ENCODE data around the gene STXBP1. TPM values are rescaled to one million over a fixed set of nuclear protein-coding genes. Genes with fewer than 3 reads are reported as not detected.
A peak's percentile ranks its signal among the peaks of the same experiment; 100 is the strongest.

Gene STXBP1
- total and polyA plus RNA-seq, 2 experiments from 2014 or later, result 48.6 to 50.4 TPM

DNA sequence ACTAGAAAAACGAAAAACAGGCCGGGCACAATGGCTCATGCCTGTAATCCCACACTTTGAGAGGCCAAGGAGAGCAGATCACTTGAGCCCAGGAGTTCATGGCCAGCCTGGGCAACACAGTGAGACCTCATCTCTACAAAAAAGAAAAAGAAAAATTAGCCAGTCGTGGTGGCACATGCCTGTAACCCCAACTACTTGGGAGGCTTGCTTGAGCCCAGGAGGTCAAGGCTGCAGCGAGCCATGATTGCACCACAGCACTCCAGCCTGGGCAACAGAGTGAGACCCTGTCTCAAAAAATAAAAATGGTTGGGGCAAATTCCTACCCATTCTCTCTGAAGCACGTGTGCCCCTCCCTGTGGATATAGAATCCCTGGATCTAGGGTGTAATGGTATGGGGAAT lies 86.3 kb downstream of the STXBP1 start:
- no peaks in the 10 kb centered on the region; the same call in 1 of the 3 replicates for H3K9me3 Mint-ChIP-seq
- H3K4me1 ChIP-seq (ENCODE audit: insufficient read depth), result no peaks in the 10 kb centered on the region
- no peaks in the 10 kb centered on the region for H3K36me3 Mint-ChIP-seq (ENCODE audit: low read depth)
- no peak overlapping the region for H3K27ac ChIP-seq (ENCODE audit: low read depth)
- no peak overlapping the region for H3K27ac Mint-ChIP-seq
- DNase-seq (ENCODE audit: low spot score) (no peak), ATAC-seq (no peak)
- no peaks in the 10 kb centered on the region for H3K9me2 ChIP-seq (ENCODE audit: insufficient read depth)
- TF ChIP-seq, protein P1, sequence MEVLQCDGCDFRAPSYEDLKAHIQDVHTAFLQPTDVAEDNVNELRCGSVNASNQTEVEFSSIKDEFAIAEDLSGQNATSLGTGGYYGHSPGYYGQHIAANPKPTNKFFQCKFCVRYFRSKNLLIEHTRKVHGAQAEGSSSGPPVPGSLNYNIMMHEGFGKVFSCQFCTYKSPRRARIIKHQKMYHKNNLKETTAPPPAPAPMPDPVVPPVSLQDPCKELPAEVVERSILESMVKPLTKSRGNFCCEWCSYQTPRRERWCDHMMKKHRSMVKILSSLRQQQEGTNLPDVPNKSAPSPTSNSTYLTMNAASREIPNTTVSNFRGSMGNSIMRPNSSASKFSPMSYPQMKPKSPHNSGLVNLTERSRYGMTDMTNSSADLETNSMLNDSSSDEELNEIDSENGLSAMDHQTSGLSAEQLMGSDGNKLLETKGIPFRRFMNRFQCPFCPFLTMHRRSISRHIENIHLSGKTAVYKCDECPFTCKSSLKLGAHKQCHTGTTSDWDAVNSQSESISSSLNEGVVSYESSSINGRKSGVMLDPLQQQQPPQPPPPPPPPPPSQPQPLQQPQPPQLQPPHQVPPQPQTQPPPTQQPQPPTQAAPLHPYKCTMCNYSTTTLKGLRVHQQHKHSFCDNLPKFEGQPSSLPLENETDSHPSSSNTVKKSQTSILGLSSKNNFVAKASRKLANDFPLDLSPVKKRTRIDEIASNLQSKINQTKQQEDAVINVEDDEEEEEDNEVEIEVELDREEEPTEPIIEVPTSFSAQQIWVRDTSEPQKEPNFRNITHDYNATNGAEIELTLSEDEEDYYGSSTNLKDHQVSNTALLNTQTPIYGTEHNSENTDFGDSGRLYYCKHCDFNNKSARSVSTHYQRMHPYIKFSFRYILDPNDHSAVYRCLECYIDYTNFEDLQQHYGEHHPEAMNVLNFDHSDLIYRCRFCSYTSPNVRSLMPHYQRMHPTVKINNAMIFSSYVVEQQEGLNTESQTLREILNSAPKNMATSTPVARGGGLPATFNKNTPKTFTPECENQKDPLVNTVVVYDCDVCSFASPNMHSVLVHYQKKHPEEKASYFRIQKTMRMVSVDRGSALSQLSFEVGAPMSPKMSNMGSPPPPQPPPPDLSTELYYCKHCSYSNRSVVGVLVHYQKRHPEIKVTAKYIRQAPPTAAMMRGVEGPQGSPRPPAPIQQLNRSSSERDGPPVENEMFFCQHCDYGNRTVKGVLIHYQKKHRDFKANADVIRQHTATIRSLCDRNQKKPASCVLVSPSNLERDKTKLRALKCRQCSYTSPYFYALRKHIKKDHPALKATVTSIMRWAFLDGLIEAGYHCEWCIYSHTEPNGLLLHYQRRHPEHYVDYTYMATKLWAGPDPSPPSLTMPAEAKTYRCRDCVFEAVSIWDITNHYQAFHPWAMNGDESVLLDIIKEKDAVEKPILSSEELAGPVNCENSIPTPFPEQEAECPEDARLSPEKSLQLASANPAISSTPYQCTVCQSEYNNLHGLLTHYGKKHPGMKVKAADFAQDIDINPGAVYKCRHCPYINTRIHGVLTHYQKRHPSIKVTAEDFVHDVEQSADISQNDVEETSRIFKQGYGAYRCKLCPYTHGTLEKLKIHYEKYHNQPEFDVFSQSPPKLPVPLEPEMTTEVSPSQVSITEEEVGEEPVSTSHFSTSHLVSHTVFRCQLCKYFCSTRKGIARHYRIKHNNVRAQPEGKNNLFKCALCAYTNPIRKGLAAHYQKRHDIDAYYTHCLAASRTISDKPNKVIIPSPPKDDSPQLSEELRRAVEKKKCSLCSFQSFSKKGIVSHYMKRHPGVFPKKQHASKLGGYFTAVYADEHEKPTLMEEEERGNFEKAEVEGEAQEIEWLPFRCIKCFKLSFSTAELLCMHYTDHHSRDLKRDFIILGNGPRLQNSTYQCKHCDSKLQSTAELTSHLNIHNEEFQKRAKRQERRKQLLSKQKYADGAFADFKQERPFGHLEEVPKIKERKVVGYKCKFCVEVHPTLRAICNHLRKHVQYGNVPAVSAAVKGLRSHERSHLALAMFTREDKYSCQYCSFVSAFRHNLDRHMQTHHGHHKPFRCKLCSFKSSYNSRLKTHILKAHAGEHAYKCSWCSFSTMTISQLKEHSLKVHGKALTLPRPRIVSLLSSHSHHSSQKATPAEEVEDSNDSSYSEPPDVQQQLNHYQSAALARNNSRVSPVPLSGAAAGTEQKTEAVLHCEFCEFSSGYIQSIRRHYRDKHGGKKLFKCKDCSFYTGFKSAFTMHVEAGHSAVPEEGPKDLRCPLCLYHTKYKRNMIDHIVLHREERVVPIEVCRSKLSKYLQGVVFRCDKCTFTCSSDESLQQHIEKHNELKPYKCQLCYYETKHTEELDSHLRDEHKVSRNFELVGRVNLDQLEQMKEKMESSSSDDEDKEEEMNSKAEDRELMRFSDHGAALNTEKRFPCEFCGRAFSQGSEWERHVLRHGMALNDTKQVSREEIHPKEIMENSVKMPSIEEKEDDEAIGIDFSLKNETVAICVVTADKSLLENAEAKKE (CRISPR knock-in tag; IDR thresholded peaks at IDR 0.05), result no peak
- TF ChIP-seq POLR2AphosphoS5 (IDR thresholded peaks at IDR 0.05; ENCODE audit: low read depth) (no peak), JUNB (IDR thresholded peaks at IDR 0.05; ENCODE audit: unreplicated experiment) (no peak), ZNF114 (CRISPR knock-in tag; IDR thresholded peaks at IDR 0.05) (no peak), EZH2 (IDR thresholded peaks at IDR 0.05; ENCODE audit: low read depth, unreplicated experiment) (no peak), STAT1 (IDR thresholded peaks at IDR 0.05; ENCODE audit: unreplicated experiment) (no peak), CREB1 (CRISPR knock-in tag; IDR thresholded peaks at IDR 0.05; ENCODE audit: low read depth) (no peak), ZNF331 (CRISPR knock-in tag; IDR thresholded peaks at IDR 0.05; ENCODE audit: low read depth) (no peak), EZH2phosphoT487 (IDR thresholded peaks at IDR 0.05; ENCODE audit: unreplicated experiment) (no peak), NANOG (IDR thresholded peaks at IDR 0.05; ENCODE audit: borderline replicate concordance) (no peak)
- TF ChIP-seq, protein P2, sequence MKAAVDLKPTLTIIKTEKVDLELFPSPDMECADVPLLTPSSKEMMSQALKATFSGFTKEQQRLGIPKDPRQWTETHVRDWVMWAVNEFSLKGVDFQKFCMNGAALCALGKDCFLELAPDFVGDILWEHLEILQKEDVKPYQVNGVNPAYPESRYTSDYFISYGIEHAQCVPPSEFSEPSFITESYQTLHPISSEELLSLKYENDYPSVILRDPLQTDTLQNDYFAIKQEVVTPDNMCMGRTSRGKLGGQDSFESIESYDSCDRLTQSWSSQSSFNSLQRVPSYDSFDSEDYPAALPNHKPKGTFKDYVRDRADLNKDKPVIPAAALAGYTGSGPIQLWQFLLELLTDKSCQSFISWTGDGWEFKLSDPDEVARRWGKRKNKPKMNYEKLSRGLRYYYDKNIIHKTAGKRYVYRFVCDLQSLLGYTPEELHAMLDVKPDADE (IDR thresholded peaks at IDR 0.05), result no peak
- TF ChIP-seq, protein P3, sequence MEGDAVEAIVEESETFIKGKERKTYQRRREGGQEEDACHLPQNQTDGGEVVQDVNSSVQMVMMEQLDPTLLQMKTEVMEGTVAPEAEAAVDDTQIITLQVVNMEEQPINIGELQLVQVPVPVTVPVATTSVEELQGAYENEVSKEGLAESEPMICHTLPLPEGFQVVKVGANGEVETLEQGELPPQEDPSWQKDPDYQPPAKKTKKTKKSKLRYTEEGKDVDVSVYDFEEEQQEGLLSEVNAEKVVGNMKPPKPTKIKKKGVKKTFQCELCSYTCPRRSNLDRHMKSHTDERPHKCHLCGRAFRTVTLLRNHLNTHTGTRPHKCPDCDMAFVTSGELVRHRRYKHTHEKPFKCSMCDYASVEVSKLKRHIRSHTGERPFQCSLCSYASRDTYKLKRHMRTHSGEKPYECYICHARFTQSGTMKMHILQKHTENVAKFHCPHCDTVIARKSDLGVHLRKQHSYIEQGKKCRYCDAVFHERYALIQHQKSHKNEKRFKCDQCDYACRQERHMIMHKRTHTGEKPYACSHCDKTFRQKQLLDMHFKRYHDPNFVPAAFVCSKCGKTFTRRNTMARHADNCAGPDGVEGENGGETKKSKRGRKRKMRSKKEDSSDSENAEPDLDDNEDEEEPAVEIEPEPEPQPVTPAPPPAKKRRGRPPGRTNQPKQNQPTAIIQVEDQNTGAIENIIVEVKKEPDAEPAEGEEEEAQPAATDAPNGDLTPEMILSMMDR (conservative IDR thresholded peaks at IDR 0.05; ENCODE audit: low read depth in 2 of 2), result no peak
- TF ChIP-seq, protein P4, sequence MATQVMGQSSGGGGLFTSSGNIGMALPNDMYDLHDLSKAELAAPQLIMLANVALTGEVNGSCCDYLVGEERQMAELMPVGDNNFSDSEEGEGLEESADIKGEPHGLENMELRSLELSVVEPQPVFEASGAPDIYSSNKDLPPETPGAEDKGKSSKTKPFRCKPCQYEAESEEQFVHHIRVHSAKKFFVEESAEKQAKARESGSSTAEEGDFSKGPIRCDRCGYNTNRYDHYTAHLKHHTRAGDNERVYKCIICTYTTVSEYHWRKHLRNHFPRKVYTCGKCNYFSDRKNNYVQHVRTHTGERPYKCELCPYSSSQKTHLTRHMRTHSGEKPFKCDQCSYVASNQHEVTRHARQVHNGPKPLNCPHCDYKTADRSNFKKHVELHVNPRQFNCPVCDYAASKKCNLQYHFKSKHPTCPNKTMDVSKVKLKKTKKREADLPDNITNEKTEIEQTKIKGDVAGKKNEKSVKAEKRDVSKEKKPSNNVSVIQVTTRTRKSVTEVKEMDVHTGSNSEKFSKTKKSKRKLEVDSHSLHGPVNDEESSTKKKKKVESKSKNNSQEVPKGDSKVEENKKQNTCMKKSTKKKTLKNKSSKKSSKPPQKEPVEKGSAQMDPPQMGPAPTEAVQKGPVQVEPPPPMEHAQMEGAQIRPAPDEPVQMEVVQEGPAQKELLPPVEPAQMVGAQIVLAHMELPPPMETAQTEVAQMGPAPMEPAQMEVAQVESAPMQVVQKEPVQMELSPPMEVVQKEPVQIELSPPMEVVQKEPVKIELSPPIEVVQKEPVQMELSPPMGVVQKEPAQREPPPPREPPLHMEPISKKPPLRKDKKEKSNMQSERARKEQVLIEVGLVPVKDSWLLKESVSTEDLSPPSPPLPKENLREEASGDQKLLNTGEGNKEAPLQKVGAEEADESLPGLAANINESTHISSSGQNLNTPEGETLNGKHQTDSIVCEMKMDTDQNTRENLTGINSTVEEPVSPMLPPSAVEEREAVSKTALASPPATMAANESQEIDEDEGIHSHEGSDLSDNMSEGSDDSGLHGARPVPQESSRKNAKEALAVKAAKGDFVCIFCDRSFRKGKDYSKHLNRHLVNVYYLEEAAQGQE (IDR thresholded peaks at IDR 0.05; ENCODE audit: unreplicated experiment), result no peak
- H3K4me3 Mint-ChIP-seq, result peak overlapping the region; percentile 52; the same call in 2 of the 3 replicates
- no peak overlapping the region for H2AFZ ChIP-seq
- no peaks in the 10 kb centered on the region for H4K20me1 ChIP-seq (replicated peaks; ENCODE audit: insufficient read depth)
- peaks cover 6% of the 10 kb centered on the region for H3K27me3 Mint-ChIP-seq (ENCODE audit: insufficient read depth, low read depth, poor library complexity)
- no peaks in the 10 kb centered on the region; the same call in 1 of the 2 replicates for H3F3A ChIP-seq (replicated peaks; ENCODE audit: low read depth)
- H3K79me2 ChIP-seq (replicated peaks; ENCODE audit: insufficient read depth), result no peaks in the 10 kb centered on the region
- H3K27me3 ChIP-seq (ENCODE audit: insufficient read depth), result no peaks in the 10 kb centered on the region
- no peaks in the 10 kb centered on the region for H3K36me3 ChIP-seq (ENCODE audit: insufficient read depth)
- no peak overlapping the region for H3K4me2 ChIP-seq
- peaks cover 2% of the 10 kb centered on the region; the same call in 2 of the 3 replicates for H3K4me1 Mint-ChIP-seq
- H3K4me3 ChIP-seq, result no peak overlapping the region

Measured in GM23338 (cell line).